ENCODE data around the gene NEB. TPM values are rescaled to one million over a fixed set of nuclear protein-coding genes. Genes with fewer than 3 reads are reported as not detected.
"Not testable (repeated sequence)": the region's sequence is repeated elsewhere in the genome, so short reads cannot be mapped to it uniquely, and the experiment has no call there.

NEB gene
- total RNA-seq, 4 donors from 2014 or later, result 0.60 to 7.0 (median 1.4) TPM

- in situ Hi-C loops (cut with MboI; ENCODE audit: low pct_ligation_motif_present in 1 of 4, low pct_unique_long_range_greater_than_20kb in 1 of 4, low sequenced_read_pairs in 3 of 4) (no loop called here), intact Hi-C loops (cut with DNase I; ENCODE audit: low total_unique reads) (no loop called here)
- 85 to 93% methylated on average over 3 of the region's 3 CpGs for WGBS, 2 donors (ENCODE audit: low coverage in 1 of 2)
- no peak for DNase-seq
- no peak for TF ChIP-seq POLR2AphosphoS5 (IDR thresholded peaks at IDR 0.05)
- TF ChIP-seq POLR2A (IDR thresholded peaks at IDR 0.05), result no peak
- TF ChIP-seq CTCF (IDR thresholded peaks at IDR 0.05), result no peak
- TF ChIP-seq EP300 (IDR thresholded peaks at IDR 0.05; ENCODE audit: low read depth), result no peak
- Histone ChIP-seq H3K4me1 (no peaks in the 10 kb centered on the region), H3K4me3 (no peak overlapping the region), H3K9me3 (no peaks in the 10 kb centered on the region), H3K27me3 (no peaks in the 10 kb centered on the region), H3K36me3 (no peaks in the 10 kb centered on the region), H3K27ac (no peak overlapping the region)
These were observed 83.0 kb downstream of the NEB start for GRCh38 chr2:151651274-151651673.

- DNase-seq, result no peak
- H3K4me3 ChIP-seq, result no peak overlapping the region
- no peak overlapping the region for H3K27ac ChIP-seq
- TF ChIP-seq EP300 (IDR thresholded peaks at IDR 0.05; ENCODE audit: low read depth) (no peak), POLR2AphosphoS5 (IDR thresholded peaks at IDR 0.05) (no peak), CTCF (IDR thresholded peaks at IDR 0.05) (no peak), POLR2A (IDR thresholded peaks at IDR 0.05) (no peak)
- whole genome bisulfite sequencing, 2 donors (ENCODE audit: low coverage in 1 of 2), result 92 to 96% methylated on average over 3 of the region's 3 CpGs
- in situ Hi-C loops (cut with MboI; ENCODE audit: low pct_ligation_motif_present in 1 of 4, low pct_unique_long_range_greater_than_20kb in 1 of 4, low sequenced_read_pairs in 3 of 4) (no loop called here), intact Hi-C loops (cut with DNase I; ENCODE audit: low total_unique reads) (no loop called here)
- H3K9me3 ChIP-seq, result no peaks in the 10 kb centered on the region
- no peaks in the 10 kb centered on the region for H3K4me1 ChIP-seq
- H3K27me3 ChIP-seq, result no peaks in the 10 kb centered on the region
- no peaks in the 10 kb centered on the region for H3K36me3 ChIP-seq
These were observed 83.8 kb downstream of the NEB start for GRCh38 chr2:151650456-151650855.

- H3K27ac ChIP-seq, result no peak overlapping the region
- WGBS, 2 donors (ENCODE audit: low coverage in 1 of 2), result 94 to 100% methylated on average over 3 of the region's 3 CpGs
- H3K4me3 ChIP-seq, result no peak overlapping the region
- DNase-seq, result no peak
- no peaks in the 10 kb centered on the region for H3K27me3 ChIP-seq
- intact Hi-C loops (cut with DNase I; ENCODE audit: low total_unique reads) (no loop called here), in situ Hi-C loops (cut with MboI; ENCODE audit: low pct_ligation_motif_present in 1 of 4, low pct_unique_long_range_greater_than_20kb in 1 of 4, low sequenced_read_pairs in 3 of 4) (no loop called here)
- no peaks in the 10 kb centered on the region for H3K4me1 ChIP-seq
- no peak for TF ChIP-seq POLR2AphosphoS5 (IDR thresholded peaks at IDR 0.05)
- no peak for TF ChIP-seq EP300 (IDR thresholded peaks at IDR 0.05; ENCODE audit: low read depth)
- TF ChIP-seq POLR2A (IDR thresholded peaks at IDR 0.05), result no peak
- TF ChIP-seq CTCF (IDR thresholded peaks at IDR 0.05), result no peak
- H3K36me3 ChIP-seq, result no peaks in the 10 kb centered on the region
- H3K9me3 ChIP-seq, result no peaks in the 10 kb centered on the region
These were observed 84.3 kb downstream of the NEB start for GRCh38 chr2:151649966-151650365.

GRCh38 chr2:151649400-151649799, 84.9 kb downstream of the NEB start:
- no peak for DNase-seq
- intact Hi-C loops (cut with DNase I; ENCODE audit: low total_unique reads) (no loop called here), in situ Hi-C loops (cut with MboI; ENCODE audit: low pct_ligation_motif_present in 1 of 4, low pct_unique_long_range_greater_than_20kb in 1 of 4, low sequenced_read_pairs in 3 of 4) (no loop called here)
- Histone ChIP-seq H3K4me3 (no peak overlapping the region), H3K27me3 (no peaks in the 10 kb centered on the region), H3K36me3 (no peaks in the 10 kb centered on the region), H3K27ac (no peak overlapping the region), H3K4me1 (no peaks in the 10 kb centered on the region), H3K9me3 (no peaks in the 10 kb centered on the region)
- WGBS, 2 donors (ENCODE audit: low coverage in 1 of 2), result 81 to 82% methylated on average over 1 of the region's 1 CpG
- TF ChIP-seq POLR2A (IDR thresholded peaks at IDR 0.05) (no peak), EP300 (IDR thresholded peaks at IDR 0.05; ENCODE audit: low read depth) (no peak), CTCF (IDR thresholded peaks at IDR 0.05) (no peak), POLR2AphosphoS5 (IDR thresholded peaks at IDR 0.05) (no peak)

- intact Hi-C loops (cut with DNase I; ENCODE audit: low total_unique reads); H3K36me3 ChIP-seq; H3K4me3 ChIP-seq; DNase-seq; H3K27me3 ChIP-seq; H3K9me3 ChIP-seq; H3K27ac ChIP-seq; in situ Hi-C loops (cut with MboI; ENCODE audit: low pct_ligation_motif_present in 1 of 4, low pct_unique_long_range_greater_than_20kb in 1 of 4, low sequenced_read_pairs in 3 of 4); H3K4me1 ChIP-seq: not testable (repeated sequence)
- 96 to 100% methylated on average over 4 of the region's 4 CpGs for WGBS, 2 donors (ENCODE audit: low coverage in 1 of 2)
These were observed 87.8 kb downstream of the NEB start for GRCh38 chr2:151646512-151646911.

Data from transverse colon (tissue), 4 donors.